NCI-H82 treated with DMSO at 0.1 percent for 48 hours (cell line): ENCODE data around the gene SEC22A.
A peak's percentile ranks its signal among the peaks of the same experiment; 100 is the strongest.

Source experiments
- DNase-seq: peaks from one replicate; lab custom pipeline; 2025; ENCODE audit not compliant: unreplicated experiment; lab: John Stamatoyannopoulos, UW

Gene SEC22A, protein sequence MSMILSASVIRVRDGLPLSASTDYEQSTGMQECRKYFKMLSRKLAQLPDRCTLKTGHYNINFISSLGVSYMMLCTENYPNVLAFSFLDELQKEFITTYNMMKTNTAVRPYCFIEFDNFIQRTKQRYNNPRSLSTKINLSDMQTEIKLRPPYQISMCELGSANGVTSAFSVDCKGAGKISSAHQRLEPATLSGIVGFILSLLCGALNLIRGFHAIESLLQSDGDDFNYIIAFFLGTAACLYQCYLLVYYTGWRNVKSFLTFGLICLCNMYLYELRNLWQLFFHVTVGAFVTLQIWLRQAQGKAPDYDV

DNA sequence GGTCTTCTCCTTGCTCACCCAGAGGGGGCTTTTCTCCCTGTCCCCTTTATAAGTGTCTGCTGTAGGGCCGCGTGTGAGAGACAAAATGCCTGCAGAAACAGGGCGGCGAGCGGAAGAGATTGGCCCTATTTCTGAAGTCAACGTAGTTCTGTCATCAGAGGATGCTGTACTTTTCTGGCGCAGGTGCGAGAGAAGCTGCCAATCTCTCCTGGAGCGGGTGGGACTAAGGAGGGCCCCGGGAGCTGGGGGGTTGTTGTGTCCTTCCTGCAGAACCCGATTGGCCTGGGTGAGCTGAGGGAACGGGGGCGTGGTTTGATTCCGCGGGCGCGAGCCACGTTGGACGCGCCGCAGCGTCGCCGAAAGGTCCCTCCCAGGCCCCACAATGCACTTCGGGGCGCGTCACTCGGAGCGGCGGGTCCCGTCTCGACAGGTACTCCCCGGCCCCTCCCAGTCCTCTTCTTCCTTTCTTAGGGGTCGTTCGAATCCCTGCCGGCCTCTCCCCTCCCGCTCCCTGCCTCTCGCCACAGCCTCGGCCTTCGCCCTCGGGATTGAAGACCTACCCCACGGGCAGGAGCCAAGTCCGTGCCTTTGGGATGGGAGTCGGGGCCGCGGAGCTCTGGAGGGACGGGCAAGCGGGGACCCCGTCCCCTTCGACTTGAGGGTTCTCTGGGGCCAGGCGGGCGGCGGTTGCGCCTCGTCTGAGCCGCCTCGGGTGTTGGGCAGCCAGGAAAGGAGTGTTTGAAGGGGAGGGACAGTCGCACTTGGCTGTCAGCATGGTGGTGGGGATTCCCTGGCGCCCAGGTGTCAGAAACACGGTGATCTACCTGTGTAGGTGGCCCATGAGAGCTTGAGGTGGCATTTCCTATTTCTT is at the start of gene SEC22A:
Gene SEC22A, plus strand, starts transcription at position 387 of the 871 bp plus-strand sequence. CDS start 7,275 bp downstream, outside the sequence.
- DNase-seq, result peak; percentile 92

DNA sequence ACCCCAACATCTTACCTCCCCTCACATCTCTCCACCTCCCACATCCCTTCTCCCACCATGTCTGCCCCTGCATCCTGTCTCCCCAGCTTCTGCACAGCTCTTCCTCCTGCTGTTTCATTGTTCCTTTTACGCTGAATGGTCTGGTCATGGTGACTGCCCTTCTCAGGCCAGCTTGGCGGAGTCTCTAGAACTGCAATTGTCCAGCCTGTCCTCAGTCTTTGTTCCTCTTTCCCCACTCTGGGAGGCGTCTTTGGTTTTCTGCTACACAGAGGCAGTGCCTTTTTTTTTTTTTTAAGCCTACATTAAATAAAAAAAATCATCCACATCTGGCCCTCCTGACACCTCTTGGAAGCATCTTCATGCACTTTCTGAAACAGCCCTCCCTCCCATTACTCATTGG is 49.1 kb upstream of the SEC22A start:
- DNase-seq, result no peak

DNA sequence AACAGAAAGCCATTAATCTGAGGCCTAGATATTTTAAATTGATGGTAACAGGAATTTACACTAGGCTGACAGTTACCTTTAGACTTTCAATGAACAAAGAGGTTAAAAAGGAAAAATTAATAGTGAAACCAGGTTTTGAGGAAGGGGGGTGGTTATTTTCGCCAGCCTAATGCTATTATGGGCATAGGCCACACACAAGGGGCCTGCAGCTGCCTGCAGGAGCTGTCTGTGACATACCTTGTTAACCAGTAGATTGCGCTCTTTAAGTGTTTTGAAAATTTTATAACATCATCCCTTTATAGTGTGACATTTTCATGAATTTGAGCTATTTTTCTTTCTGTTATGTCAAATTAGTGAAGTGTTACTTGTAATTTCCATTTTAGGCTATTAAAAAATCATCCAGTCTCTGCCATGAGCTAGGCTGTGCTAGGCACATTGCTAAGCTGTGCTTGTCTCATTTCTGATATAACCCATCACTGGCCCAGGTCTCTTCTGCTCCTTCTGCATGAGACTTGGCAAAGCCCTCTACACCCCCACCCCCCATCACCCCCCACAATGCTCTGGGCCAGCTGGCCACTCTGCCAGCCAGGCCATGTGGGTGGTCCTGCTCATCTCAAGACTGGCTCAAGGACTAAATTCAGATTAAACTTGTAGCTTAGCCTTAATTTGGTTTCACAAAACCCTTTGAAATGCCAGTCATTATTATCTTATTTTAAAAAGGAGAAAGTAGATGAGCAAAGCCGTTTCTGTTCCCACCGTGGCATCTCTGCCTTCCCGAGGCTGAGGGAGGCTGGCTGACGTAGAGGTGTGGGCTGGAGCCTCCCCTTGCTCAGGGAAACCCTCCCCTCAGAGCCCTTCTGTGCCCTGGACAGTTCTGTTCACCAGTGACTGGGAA is 48.4 kb upstream of the SEC22A start:
- no peak for DNase-seq

DNA sequence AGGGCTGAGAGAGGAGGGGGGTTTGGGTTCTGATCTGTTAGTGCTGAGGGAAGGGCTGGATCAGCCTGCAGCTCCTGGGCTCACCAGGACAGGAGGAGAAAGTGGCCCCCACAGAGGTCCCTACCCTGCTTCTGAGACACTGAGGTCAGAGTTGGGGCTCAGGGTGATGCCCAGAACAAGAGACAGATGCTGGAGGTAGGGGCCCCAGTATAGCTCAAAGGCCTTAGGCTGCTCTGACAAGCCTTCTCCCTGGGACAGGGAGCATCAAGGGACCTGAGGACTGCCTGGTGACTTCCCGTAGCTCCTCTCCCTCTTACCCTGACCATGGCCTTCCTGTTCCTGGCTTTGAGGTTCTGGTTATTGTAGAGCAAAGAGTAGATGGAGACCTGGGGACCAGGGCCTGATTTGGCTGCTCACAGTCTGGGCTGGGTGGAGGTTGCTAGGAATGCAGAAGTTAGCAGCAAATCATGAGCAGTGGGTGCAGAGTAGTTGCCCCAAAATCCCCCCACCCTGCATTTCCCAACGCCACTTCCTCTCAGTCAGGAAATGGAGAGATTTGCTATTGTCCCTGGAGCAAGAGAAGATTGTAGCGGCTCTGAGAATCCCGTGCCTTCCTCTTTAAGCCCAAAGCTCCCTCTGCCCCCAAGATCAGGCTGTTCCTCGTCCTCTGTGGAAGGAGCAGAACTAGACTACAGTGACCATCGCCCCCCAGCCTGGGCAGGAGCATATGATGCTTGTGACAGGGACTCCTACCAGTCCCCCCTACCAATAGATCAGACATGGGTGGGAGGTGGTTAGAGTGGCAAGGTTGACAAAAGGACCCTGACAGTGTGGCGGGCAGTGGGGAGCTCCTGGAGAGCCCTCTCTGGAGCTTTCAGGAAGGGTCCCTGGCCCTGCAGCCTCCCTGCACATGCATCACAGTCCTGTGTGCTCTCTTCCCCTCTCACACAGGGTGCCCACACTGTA is 47.4 kb upstream of the SEC22A start:
- no peak for DNase-seq

DNA sequence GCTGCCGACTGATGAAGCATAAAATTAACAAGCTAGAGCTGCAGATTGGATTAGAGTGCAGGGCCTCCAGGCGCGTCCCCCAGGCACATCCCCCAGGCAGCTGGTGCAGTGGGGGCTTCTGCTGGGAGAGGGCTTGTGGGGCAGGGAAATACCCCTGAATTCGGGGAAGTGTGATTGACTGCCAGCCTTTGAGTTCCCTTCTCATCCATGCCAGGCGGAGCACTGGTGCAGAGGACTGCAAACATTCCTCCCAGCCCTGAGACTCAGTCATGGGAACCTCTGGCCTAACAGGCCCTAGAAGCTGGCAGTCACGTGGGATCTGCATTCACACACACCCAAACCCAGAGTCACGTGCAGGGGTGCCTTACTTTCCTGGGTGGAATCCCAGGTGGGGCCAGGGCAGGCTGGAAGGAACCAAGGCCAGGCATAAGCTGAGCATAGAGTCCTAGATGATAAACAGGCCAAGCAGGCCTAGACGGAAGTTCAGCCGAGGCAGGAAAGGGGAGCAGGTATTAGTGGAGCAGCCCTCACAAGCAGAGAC is 46.2 kb upstream of the SEC22A start:
- DNase-seq, result peak; percentile 95

DNA sequence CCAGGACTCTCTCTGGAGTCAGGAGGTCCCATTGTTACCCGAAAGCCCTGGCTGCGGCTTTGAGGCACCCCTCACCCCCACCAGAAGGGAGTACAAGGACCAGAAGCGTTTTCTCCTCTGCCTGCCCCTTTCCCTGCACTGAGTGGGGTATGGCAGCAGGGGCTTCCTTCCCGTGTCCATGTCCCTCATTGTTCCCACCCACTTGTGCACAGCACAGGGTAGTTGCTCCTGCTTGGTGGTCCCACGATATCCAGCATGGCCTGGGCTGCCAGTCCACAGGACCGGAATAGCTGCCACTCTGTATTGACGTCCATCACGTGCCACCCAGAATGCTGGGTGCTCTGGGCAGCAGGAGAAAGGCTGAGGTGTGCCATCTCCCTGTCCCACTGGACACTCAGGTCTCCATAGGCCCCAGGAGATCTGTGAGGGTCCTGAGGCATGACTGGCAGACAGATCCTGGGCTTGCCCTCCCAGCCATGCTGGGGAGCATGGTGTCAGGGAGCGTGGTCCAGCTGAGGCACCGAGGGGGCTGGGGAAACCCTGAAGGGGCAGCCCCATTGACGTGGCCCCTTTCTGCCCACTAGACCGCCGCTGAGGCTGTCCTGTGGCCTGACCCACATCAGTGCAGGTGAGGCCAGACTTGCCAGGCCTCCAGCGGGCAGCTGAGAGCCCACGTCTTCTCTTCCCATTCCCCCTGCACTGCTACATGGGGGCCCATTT is 45.3 kb upstream of the SEC22A start:
- DNase-seq, result no peak

DNA sequence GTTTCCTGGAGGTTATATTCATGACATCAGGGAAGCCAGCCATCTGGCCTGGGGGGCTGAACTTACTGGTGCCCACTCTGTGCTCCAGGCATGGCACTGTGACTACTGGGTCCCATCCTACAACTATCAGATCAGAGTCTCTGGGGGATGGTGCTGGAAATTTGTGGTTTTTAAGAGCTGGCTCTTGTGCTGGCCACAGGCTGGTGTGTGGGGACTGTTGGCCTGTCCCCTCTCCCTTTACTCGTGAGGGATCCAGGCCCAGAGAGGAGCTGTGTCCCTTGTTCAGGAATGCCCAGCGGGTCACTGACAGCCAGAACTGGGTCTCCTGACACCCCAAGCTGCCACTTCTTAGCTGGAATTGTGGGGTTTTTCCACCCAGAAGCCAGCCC is 44.5 kb upstream of the SEC22A start:
- no peak for DNase-seq

DNA sequence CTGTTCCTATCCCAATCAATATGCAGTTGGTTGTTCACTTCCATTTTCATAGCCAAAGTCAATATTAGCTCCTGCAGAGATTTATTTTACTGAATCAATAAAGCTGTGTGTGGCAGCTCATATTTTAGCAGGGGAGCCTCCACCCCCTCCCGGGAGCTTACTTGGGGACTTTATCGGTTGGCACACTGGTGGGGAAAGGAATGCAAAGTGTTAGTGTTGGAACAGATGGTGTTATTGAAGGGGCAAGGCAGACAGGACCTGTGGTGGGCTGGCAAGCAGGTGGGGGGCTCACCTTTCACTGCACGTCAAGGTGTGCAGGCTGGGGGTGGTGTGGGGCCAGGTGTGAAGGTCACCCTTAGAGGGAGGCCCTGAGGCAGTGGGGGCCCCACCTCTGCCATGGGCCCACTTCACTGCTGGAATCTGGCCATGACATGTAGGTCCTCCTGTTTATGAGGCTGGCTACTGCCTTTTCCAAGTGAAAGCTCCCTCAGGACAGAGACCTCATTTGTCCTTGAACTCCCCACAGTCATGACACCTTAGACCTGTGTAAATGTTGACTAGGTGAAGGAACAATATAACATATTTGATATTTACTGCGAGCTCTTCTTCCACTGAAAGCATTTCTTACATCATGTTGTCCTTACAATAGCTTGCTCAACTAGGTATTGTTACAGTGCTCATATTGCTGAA is 44.0 kb upstream of the SEC22A start:
- DNase-seq, result no peak

DNA sequence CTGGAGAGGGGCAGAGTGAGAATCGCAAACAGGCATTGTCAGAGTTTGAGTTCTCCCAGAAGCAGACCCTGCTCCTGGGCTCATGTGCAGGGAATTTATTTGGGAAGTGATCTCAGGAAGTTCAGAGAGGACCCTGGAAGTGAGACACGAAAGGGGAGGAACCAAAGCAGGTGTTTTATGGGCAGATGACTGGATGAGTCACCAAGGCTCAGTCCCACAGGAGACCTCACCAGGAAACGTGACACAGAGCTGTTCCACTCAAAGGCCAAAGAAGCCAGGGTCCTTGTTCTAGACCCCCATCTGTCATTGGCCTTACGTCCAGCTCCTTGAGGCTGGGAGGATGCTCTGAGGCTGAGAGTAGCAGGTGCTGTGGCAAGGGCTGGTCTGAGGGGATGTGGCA is 43.4 kb upstream of the SEC22A start:
- no peak for DNase-seq

DNA sequence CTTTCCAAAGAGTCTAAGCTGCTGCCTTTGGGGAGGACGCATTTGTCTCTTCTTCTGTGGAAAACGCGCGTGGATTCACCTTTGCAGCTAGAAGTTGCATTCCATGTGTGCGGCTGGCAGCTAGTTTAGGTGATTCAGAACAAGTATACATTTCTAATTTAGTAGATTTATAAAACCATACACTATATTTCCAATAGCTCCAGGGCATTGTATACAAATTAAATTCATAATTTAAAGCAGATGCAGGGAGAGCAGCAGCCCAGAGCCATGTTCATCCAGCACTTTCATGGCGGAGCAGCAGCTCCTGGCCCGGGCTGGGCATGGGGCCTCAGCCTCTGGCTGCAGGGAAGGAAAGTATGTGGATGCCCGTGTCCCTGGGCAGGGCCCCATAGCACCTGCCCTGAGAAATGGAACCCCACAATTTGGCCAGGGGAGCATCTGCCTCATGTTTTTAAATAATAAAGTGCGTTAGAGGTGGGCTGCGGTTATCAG is 42.8 kb upstream of the SEC22A start:
- no peak for DNase-seq

DNA sequence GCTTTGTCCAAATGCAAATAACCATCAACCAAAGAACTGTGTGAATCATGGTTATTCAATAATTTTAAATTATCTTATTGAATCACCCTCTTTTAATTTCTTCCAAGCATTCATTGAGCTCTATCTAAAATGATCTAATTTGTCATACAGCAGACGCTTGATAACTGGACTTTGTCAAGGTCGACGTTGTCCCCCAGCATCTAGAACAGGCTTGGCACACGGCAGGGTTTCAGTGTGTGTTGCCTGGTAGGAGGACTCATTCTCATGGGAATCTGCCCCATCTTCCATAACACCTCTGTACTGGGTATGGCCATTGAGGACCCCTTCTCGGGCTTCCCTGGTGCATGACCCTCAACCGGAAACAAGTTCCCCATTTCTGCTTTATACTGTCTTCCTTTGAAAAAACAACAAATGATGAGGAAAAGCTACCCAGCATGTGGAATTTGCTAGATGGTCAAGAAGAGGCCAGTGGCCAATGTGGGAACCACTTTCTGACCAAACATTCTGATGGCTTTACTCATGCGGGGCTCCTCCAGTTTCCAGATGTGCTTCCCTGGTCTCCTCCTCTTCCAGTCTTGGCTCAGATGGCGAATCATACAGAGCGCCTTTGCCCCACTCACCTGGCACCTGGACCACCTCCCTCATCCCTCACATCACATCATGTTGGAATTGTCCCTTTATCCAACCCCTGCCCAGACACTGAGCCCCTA is 41.7 kb upstream of the SEC22A start:
- no peak for DNase-seq

DNA sequence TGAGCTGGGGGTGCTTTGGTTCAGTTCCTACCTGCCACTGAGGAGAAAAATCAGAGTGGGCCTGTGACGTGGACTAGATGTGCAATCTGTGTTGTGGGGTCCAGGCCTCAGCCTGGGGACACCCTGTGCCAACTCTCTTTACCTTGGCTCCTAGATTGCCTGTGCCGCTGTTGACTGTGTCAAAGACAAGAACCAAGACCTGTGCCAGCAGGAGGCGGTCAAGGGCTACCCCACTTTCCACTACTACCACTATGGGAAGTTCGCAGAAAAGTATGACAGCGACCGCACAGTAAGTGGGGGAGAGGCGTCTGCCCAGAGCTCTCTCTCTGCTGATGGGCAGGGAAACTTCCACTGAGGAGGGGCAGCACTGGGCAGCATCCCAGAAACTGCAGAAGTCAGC is 40.6 kb upstream of the SEC22A start:
- no peak for DNase-seq

DNA sequence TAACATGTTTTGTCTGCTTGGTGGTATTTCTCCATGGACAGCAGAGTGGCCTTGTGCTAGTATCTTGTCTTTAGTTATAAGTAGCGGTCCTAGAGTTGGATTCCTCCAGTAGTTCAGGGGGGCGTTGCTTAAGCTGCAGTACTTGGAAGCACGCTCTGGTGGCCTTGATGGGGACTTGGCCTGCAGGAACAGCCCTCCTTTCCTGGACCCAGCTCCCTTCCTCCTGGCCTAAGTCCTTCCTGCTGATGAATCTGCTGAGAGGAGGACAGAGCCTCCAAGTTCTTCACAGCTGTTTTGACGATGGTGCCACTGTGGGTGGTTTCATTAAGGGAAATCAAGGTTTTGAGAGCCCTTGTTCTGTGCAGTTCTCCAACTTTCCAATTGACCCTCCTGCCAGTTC is 38.6 kb upstream of the SEC22A start:
- no peak for DNase-seq

DNA sequence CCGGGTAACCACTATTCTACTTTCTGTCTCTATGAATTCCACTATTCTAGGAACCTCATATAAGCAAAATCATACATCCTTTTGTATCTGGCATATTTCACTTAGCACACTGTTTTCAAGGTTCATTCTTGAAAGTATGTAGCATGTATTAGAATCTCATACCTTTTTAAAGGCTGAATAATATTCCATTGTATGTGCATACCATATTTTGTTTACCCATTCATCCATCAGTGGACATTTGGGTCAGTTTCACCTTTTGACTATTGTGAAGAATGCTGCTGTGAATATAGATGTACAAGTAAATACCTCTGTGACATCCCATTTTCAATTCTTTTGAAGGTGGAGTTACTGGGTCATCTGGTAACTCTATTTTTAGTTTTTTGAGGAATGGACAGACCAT is 36.6 kb upstream of the SEC22A start:
- DNase-seq, result no peak

DNA sequence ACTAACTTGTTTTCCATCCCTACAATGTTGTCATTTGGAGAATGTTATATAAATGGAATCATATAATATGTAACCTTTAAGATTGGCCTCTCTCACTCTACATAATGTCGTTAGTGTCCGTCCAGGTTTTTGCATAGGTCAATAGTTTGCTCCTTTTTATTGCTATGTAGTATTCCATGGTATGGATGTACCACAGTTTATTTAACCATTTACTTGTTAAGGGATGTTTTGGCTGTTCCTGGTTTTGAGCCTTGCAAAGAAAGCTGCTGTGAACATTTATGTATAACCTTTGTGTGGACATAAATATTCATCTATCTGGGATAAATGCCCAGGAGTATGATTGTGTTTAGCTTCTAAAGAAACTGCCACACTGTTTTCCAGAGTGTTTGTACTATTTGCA is 34.1 kb upstream of the SEC22A start:
- DNase-seq, result no peak

DNA sequence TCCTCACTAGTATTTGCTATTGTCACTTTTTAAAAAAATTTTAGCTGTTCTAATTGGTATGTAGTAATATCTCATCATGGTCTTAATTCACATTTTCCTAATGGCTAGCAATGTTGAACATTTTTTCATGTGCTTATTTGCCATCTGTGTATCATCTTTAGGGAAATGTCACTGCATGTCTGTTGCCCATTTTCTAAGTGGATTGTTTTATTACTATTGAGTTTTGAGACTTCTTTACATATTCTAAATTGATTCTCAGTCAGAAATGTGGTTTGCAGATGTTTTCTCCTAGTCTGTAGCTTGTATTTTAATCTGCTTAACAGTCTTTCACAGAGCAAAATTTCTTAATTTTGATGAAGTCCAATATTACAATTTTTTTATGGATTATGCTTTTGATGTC is 33.6 kb upstream of the SEC22A start:
- no peak for DNase-seq

DNA sequence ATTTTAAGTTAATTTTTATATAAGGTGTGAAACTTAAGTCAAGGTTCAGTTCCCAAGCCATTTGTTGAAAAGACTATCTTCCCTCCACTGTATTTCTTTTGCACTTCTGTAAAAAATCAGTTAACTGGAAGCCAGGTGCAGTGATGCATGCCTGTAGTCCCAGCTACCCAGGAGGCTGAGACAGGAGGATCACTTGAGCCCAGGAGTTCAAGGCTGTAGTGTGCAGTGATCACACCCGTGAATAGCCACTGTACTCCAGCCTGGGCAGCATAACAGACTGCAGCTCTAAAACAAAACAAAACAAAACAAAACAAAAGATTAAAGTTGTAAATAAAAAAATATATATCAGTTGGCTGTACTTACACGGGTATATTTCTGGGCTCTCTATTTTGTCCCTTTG is 33.1 kb upstream of the SEC22A start:
- no peak for DNase-seq

DNA sequence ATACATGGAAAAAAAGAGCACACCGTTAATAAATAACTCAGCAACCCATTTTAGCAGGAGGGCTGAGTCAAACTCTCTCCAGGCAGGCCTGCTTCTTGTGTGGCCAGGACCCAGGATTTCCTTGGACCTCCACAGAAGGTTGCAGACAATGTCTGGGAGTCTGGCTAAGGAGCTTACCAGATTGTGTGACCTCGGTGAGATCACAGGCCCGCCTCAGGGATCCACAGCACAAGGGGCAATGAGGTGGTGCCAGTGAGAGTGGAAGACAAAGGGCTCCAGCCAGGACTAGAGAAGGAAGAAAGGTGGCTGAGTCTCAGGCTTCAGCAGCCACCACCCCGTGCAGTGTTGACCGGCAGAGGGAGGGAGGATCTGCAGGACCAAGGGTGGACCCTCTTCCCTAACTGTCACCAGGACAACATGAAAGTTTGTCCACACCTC is 32.2 kb upstream of the SEC22A start:
- no peak for DNase-seq
